Stimulated activated effector memory CD8-positive, alpha-beta T cell treated with anti-CD3 and anti-CD28 coated beads, Interleukin-12 subunit alpha, Interleukin-12 subunit beta, amount 100 ng/mL, for 72 hours (primary cell): Measurements from ENCODE around the gene COL6A2.
"Not testable (repeated sequence)": the region's sequence is repeated elsewhere in the genome, so short reads cannot be mapped to it uniquely, and the experiment has no call there.

Experiments used
- ATAC-seq: fragments of 150-1000 bp; cut with Tn5 transposase; 2 replicates; pipeline ENCODE4 v1.10.0; 2021
- DNase-seq, 2 donors: peaks; one replicate each; pipeline ENCODE4 v3.0.0; 2021 to 2022; ENCODE audit warnings: low spot score in 2 of 2
- H3K27ac Mint-ChIP-seq: one replicate; pipeline ENCODE4 v1.8.0; 2022; ENCODE audit warnings: mild to moderate bottlenecking, mixed read lengths
- H3K36me3 Mint-ChIP-seq: one replicate; pipeline ENCODE4 v1.8.0; 2022; ENCODE audit warnings: mild to moderate bottlenecking, mixed read lengths
- H3K4me1 Mint-ChIP-seq: one replicate; pipeline ENCODE4 v1.8.0; 2022; ENCODE audit warnings: mixed read lengths
- H3K4me3 Mint-ChIP-seq: one replicate; pipeline ENCODE4 v1.8.0; 2022; ENCODE audit warnings: mild to moderate bottlenecking, mixed read lengths
- H3K9me3 Mint-ChIP-seq: one replicate; pipeline ENCODE4 v1.8.0; 2022; ENCODE audit warnings: mixed read lengths

The COL6A2 gene

GRCh38 chr21:46161633-46162592 lies 64.0 kb downstream of the COL6A2 start:
- Mint-ChIP-seq H3K4me1 (no peaks in the 10 kb centered on the region), H3K36me3 (no peaks in the 10 kb centered on the region), H3K27ac (no peak overlapping the region), H3K9me3 (no peaks in the 10 kb centered on the region), H3K4me3 (no peak overlapping the region)
- DNase-seq (no peak), ATAC-seq (no peak)

- no peaks in the 10 kb centered on the region for H3K4me1 Mint-ChIP-seq
- no peak overlapping the region for H3K27ac Mint-ChIP-seq
- ATAC-seq (no peak), DNase-seq (no peak)
- no peaks in the 10 kb centered on the region for H3K36me3 Mint-ChIP-seq
- H3K9me3 Mint-ChIP-seq = no peaks in the 10 kb centered on the region
- H3K4me3 Mint-ChIP-seq = no peak overlapping the region
These were observed 65.5 kb downstream of the COL6A2 start for GRCh38 chr21:46163380-46163779.

GRCh38 chr21:46165098-46165497 lies 67.2 kb downstream of the COL6A2 start:
- no peaks in the 10 kb centered on the region for H3K36me3 Mint-ChIP-seq
- no peaks in the 10 kb centered on the region for H3K9me3 Mint-ChIP-seq
- DNase-seq (no peak), ATAC-seq (no peak)
- H3K4me1 Mint-ChIP-seq = no peaks in the 10 kb centered on the region
- H3K27ac Mint-ChIP-seq = no peak overlapping the region
- H3K4me3 Mint-ChIP-seq = no peak overlapping the region

- no peaks in the 10 kb centered on the region for H3K36me3 Mint-ChIP-seq
- peaks cover 6% of the 10 kb centered on the region for H3K4me1 Mint-ChIP-seq
- DNase-seq (no peak), ATAC-seq (no peak)
- H3K9me3 Mint-ChIP-seq = no peaks in the 10 kb centered on the region
- no peak overlapping the region for H3K27ac Mint-ChIP-seq
- H3K4me3 Mint-ChIP-seq = no peak overlapping the region
These were observed 70.3 kb downstream of the COL6A2 start for GRCh38 chr21:46168238-46168637.

GRCh38 chr21:46168659-46169386 lies 70.9 kb downstream of the COL6A2 start:
- ATAC-seq = no peak
- Mint-ChIP-seq H3K4me3 (no peak overlapping the region), H3K27ac (no peak overlapping the region), H3K4me1 (peaks cover 6% of the 10 kb centered on the region), H3K36me3 (no peaks in the 10 kb centered on the region), H3K9me3 (no peaks in the 10 kb centered on the region)
- DNase-seq = no peak

- not testable (repeated sequence) for H3K27ac Mint-ChIP-seq, DNase-seq, H3K9me3 Mint-ChIP-seq, H3K36me3 Mint-ChIP-seq, ATAC-seq, H3K4me3 Mint-ChIP-seq, H3K4me1 Mint-ChIP-seq
These were observed 72.7 kb downstream of the COL6A2 start for GRCh38 chr21:46170436-46171193.

GRCh38 chr21:46171585-46171984 lies 73.7 kb downstream of the COL6A2 start:
- Mint-ChIP-seq H3K36me3 (no peaks in the 10 kb centered on the region), H3K27ac (no peak overlapping the region), H3K9me3 (no peaks in the 10 kb centered on the region), H3K4me3 (no peak overlapping the region), H3K4me1 (peaks cover 6% of the 10 kb centered on the region)
- DNase-seq (no peak), ATAC-seq (no peak)

- Mint-ChIP-seq H3K9me3 (no peaks in the 10 kb centered on the region), H3K4me1 (peaks cover 6% of the 10 kb centered on the region), H3K27ac (no peak overlapping the region), H3K4me3 (no peak overlapping the region), H3K36me3 (no peaks in the 10 kb centered on the region)
- ATAC-seq (no peak), DNase-seq (no peak)
These were observed 74.3 kb downstream of the COL6A2 start for GRCh38 chr21:46171996-46172862.

- no peaks in the 10 kb centered on the region for H3K9me3 Mint-ChIP-seq
- no peak overlapping the region for H3K27ac Mint-ChIP-seq
- ATAC-seq = no peak
These were observed 75.1 kb downstream of the COL6A2 start for GRCh38 chr21:46172863-46173528.

GRCh38 chr21:46173573-46173972 lies 75.7 kb downstream of the COL6A2 start:
- Mint-ChIP-seq H3K27ac (no peak overlapping the region), H3K36me3 (no peaks in the 10 kb centered on the region), H3K4me3 (no peak overlapping the region), H3K9me3 (no peaks in the 10 kb centered on the region), H3K4me1 (peaks cover 6% of the 10 kb centered on the region)
- no peak for ATAC-seq
- no peak for DNase-seq

More at GRCh38 chr21:46172863-46173528, 75.1 kb downstream of the COL6A2 start:
- no peak for DNase-seq
- H3K36me3 Mint-ChIP-seq = no peaks in the 10 kb centered on the region
- H3K4me1 Mint-ChIP-seq = peaks cover 6% of the 10 kb centered on the region
- no peak overlapping the region for H3K4me3 Mint-ChIP-seq

- not testable (repeated sequence) for H3K4me1 Mint-ChIP-seq, H3K36me3 Mint-ChIP-seq, ATAC-seq, H3K9me3 Mint-ChIP-seq, H3K27ac Mint-ChIP-seq, H3K4me3 Mint-ChIP-seq, DNase-seq
These were observed 78.7 kb downstream of the COL6A2 start for GRCh38 chr21:46176443-46177129.

GRCh38 chr21:46178961-46179360 lies 81.0 kb downstream of the COL6A2 start:
- ATAC-seq = no peak
- no peaks in the 10 kb centered on the region for H3K4me1 Mint-ChIP-seq

More at GRCh38 chr21:46178961-46179360, 81.0 kb downstream of the COL6A2 start:
- Mint-ChIP-seq H3K4me3 (no peak overlapping the region), H3K36me3 (no peaks in the 10 kb centered on the region), H3K27ac (no peak overlapping the region), H3K9me3 (no peaks in the 10 kb centered on the region)
- DNase-seq = no peak
